Activated CD4-positive, alpha-beta T cell treated with anti-CD3 and anti-CD28 coated beads, Interleukin-2, amount 10 ng/mL, durations not matched to agents 24 days and 14 days (primary cell): ENCODE measurements around the gene LIPA. TPM values are rescaled to one million over a fixed set of nuclear protein-coding genes. Genes with fewer than 3 reads are reported as not detected.
"Not testable (repeated sequence)": the region's sequence is repeated elsewhere in the genome, so short reads cannot be mapped to it uniquely, and the experiment has no call there.

Experiments used
- DNase-seq: peaks from one replicate; pipeline ENCODE4 v3.0.0; 2022
- H3K27ac Mint-ChIP-seq: one replicate; pipeline ENCODE4 v1.8.0; 2022; ENCODE audit warnings: mild to moderate bottlenecking, mixed read lengths
- H3K27me3 Mint-ChIP-seq: one replicate; pipeline ENCODE4 v1.8.0; 2022; ENCODE audit warnings: mixed read lengths
- H3K36me3 Mint-ChIP-seq: one replicate; pipeline ENCODE4 v1.8.0; 2022; ENCODE audit warnings: low read depth, mild to moderate bottlenecking, mixed read lengths
- H3K4me1 Mint-ChIP-seq: one replicate; pipeline ENCODE4 v1.8.0; 2021; ENCODE audit warnings: mixed read lengths
- H3K4me3 Mint-ChIP-seq: one replicate; pipeline ENCODE4 v1.8.0; 2022; ENCODE audit warnings: mild to moderate bottlenecking, moderate library complexity, mixed read lengths
- H3K9me3 Mint-ChIP-seq: one replicate; pipeline ENCODE4 v1.8.0; 2021; ENCODE audit warnings: mixed read lengths
- intact Hi-C: fragments of 100-400 bp; cut with micrococcal nuclease; formaldehyde crosslinking; loops from one replicate; pipeline ENCODE4 v1.15.1; 2023
- total RNA-seq: library from RNA; stranded (reverse); gene quantifications from 2 replicates; pipeline ENCODE4 v1.2.3, GENCODE V29; 2022

Gene LIPA
- total RNA-seq, 1 donor from 2014 or later: 9.1 TPM

- H3K4me3 Mint-ChIP-seq: no peak overlapping the region
- intact Hi-C loops: no loop called here
- H3K36me3 Mint-ChIP-seq: no peaks in the 10 kb centered on the region
- peaks cover 2% of the 10 kb centered on the region for H3K4me1 Mint-ChIP-seq
- no peak overlapping the region for H3K27ac Mint-ChIP-seq
- peaks cover 54% of the 10 kb centered on the region for H3K27me3 Mint-ChIP-seq
- DNase-seq: no peak
- peaks cover 8% of the 10 kb centered on the region for H3K9me3 Mint-ChIP-seq
Observed at GRCh38 chr10:89171263-89171872, 80.2 kb downstream of the LIPA start.

DNA sequence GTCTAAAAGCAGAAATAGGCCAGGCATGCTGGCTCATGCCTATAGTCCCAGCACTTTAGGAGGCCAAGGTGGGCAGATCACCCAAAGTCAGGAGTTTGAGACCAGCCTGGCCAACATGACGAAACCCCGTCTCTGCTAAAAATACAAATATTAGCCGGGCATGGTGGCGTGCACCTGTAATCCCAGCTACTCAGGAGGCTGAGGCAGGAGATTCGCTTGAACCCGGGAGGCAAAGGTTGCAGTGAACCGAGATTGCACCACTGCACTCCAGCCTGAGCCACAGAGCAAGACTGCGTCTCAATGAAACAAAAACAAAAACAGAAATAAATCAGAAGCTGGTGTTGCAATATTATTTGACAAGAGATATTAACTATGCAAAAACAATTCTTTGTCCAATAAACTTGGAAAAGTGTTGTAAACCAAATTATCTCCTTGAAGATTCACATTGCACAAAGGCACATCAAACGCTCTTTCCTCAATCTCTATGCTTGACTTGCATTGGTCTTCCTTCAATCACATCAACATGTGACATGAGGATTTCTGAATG, 83.1 kb downstream of the LIPA start:
- H3K9me3 Mint-ChIP-seq, H3K36me3 Mint-ChIP-seq, DNase-seq, H3K4me3 Mint-ChIP-seq, H3K27ac Mint-ChIP-seq: not testable (repeated sequence)
- peaks cover 56% of the 10 kb centered on the region for H3K27me3 Mint-ChIP-seq
- H3K4me1 Mint-ChIP-seq: peaks cover 27% of the 10 kb centered on the region
- intact Hi-C loops: loop anchor here (10.0 kb wide), 1 partner anchor 344 kb away; no protein-coding TSS in a partner anchor

DNA sequence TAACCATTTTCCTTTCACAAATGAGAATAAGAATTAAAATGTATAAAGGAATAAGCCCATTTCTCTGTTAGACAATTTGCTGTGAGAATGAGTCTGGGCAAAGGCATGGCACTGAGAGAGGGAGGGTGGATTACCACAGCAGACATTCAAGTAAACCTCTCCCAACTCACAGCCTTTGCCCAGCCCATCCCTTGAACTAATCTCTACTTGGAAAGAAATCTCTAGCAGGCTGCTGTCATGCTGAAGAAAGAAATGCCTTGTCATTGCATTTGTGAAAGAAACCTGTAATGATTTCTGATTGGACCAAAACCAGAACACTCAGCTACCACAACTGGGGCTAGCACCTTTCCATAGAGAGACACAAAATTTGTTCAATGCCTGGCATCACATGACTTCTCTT, 83.7 kb downstream of the LIPA start:
- Mint-ChIP-seq H3K27me3 (peaks cover 51% of the 10 kb centered on the region), H3K9me3 (peaks cover 9% of the 10 kb centered on the region), H3K4me1 (peaks cover 30% of the 10 kb centered on the region), H3K4me3 (no peak overlapping the region), H3K27ac (no peak overlapping the region), H3K36me3 (no peaks in the 10 kb centered on the region)
- no peak for DNase-seq
- intact Hi-C loops: loop anchor here (10.0 kb wide), 1 partner anchor 343 kb away; no protein-coding TSS in a partner anchor

- Mint-ChIP-seq H3K9me3 (peaks cover 5% of the 10 kb centered on the region), H3K36me3 (no peaks in the 10 kb centered on the region), H3K27ac (no peak overlapping the region), H3K27me3 (peaks cover 34% of the 10 kb centered on the region), H3K4me3 (no peak overlapping the region), H3K4me1 (peaks cover 30% of the 10 kb centered on the region)
- intact Hi-C loops: loop anchor here (10.0 kb wide), 1 partner anchor 341 kb away; no protein-coding TSS in a partner anchor
- no peak for DNase-seq
Observed at GRCh38 chr10:89165923-89166322, 85.7 kb downstream of the LIPA start.

GRCh38 chr10:89164920-89165319, 86.7 kb downstream of the LIPA start:
- Mint-ChIP-seq H3K36me3 (no peaks in the 10 kb centered on the region), H3K27me3 (peaks cover 39% of the 10 kb centered on the region), H3K4me3 (peak overlapping the region; percentile 70), H3K4me1 (peaks cover 30% of the 10 kb centered on the region), H3K9me3 (peaks cover 5% of the 10 kb centered on the region), H3K27ac (no peak overlapping the region)
- intact Hi-C loops: loop anchor here (5.0 to 10.0 kb wide), 2 partner anchors 340 to 893 kb away; no protein-coding TSS in a partner anchor
- no peak for DNase-seq

DNA sequence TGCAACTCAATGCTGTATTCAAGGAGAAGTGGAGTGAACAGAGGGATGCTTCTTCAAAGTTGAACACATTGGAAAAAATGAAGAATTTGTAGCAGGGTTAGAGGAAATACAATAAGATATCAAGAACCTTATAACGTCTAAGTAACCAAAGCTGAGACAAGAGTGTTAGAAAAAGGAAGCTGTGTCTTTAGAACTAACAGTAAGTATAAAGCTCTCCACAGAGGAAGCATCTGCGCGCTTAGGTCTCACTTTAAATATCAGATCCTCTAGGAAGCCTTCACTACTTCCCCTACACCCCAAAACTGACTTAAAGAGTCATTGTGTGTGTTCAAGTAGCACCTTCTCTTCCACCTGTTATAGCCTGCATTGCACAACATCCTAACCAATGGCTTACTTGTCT, 87.5 kb downstream of the LIPA start:
- Mint-ChIP-seq H3K4me3 (peak overlapping the region; percentile 70), H3K36me3 (no peaks in the 10 kb centered on the region), H3K27me3 (peaks cover 38% of the 10 kb centered on the region), H3K4me1 (peaks cover 30% of the 10 kb centered on the region), H3K27ac (peak overlapping the region; percentile 25), H3K9me3 (peaks cover 5% of the 10 kb centered on the region)
- intact Hi-C loops: loop anchor here (5.0 to 10.0 kb wide), 2 partner anchors 339 to 892 kb away; no protein-coding TSS in a partner anchor
- DNase-seq: peak; percentile 58

Other genes starting within 250 kb of the LIPA start
- gene CH25H, start 44.5 kb downstream of the LIPA start, total RNA-seq: not detected in 2 replicates
- gene IFIT2, start 50.3 kb upstream of the LIPA start, total RNA-seq: 0.40 and 0.54 TPM in 2 replicates
- 0.83 and 1.0 TPM in 2 replicates for gene IFIT3, start 76.2 kb upstream of the LIPA start, total RNA-seq
- not detected in 2 replicates for gene IFIT1B, start 126.3 kb upstream of the LIPA start, total RNA-seq
- gene IFIT1, start 140.8 kb upstream of the LIPA start, total RNA-seq: 0.58 and 1.0 TPM in 2 replicates
- gene IFIT5, start 162.8 kb upstream of the LIPA start, total RNA-seq: 8.5 and 9.5 TPM in 2 replicates